ENCODE data around the gene AQP1.

Gene AQP1

GRCh38 chr7:30896036-30896435 lies 15.6 kb upstream of the AQP1 start:
- H3K4me3 Mint-ChIP-seq: no peak overlapping the region
- no peaks in the 10 kb centered on the region for H3K36me3 Mint-ChIP-seq (ENCODE audit: low read depth)
- H3K9me3 Mint-ChIP-seq: no peaks in the 10 kb centered on the region
- H3K27me3 Mint-ChIP-seq (ENCODE audit: low read depth): no peaks in the 10 kb centered on the region
- H3K4me1 Mint-ChIP-seq (ENCODE audit: low read depth): no peaks in the 10 kb centered on the region
- no peak overlapping the region for H3K27ac Mint-ChIP-seq

GRCh38 chr7:30896783-30897637 lies 14.6 kb upstream of the AQP1 start:
- no peaks in the 10 kb centered on the region for H3K9me3 Mint-ChIP-seq
- no peak overlapping the region for H3K27ac Mint-ChIP-seq
- H3K4me3 Mint-ChIP-seq: no peak overlapping the region
- H3K27me3 Mint-ChIP-seq (ENCODE audit: low read depth): no peaks in the 10 kb centered on the region
- H3K36me3 Mint-ChIP-seq (ENCODE audit: low read depth): no peaks in the 10 kb centered on the region
- H3K4me1 Mint-ChIP-seq (ENCODE audit: low read depth): peaks cover 2% of the 10 kb centered on the region

DNA sequence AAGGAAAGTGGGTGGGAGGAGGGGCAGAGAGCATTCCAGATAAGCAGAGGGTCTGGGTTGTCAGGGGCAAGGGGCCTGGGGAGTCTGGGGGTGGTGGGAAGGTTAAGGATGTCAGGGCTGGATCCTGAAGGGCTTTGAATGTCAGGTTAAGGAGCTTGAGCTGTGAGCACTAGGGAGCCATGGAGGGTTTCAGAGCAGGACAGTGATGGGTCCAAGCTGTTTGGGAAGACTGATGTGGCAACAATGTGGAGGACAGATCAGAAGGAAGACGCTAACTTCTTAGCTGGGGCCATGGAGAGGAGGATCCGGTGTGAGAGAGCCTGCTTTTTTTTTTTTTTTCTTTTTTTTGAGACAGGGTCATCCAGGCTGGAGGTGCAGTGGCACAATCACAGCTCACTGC lies 13.9 kb upstream of the AQP1 start:
- Mint-ChIP-seq H3K4me1 (ENCODE audit: low read depth) (peaks cover 2% of the 10 kb centered on the region), H3K27me3 (ENCODE audit: low read depth) (no peaks in the 10 kb centered on the region), H3K36me3 (ENCODE audit: low read depth) (no peaks in the 10 kb centered on the region), H3K4me3 (no peak overlapping the region), H3K9me3 (no peaks in the 10 kb centered on the region), H3K27ac (no peak overlapping the region)

DNA sequence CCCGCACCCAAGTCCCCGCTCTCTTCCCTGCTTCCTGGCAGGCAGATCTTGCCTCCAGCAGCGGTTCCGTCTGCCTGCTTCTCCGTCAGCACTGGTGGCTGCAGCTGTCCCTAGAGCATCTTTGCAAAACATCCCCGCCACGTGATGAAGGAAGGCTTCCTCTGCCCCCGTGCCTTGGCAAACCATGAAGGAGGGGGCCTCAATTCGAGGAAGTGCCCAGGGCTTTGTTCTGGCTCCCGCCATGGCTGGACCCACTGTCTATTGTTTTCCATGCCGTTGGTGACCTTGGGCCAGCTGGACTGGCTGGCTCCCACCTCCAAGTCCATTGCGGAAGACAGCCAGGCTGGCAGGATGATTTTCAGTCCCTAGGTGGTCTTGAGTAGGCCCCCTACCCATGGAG lies 13.2 kb upstream of the AQP1 start:
- no peaks in the 10 kb centered on the region for H3K27me3 Mint-ChIP-seq (ENCODE audit: low read depth)
- no peak overlapping the region for H3K27ac Mint-ChIP-seq
- no peaks in the 10 kb centered on the region for H3K36me3 Mint-ChIP-seq (ENCODE audit: low read depth)
- H3K4me1 Mint-ChIP-seq (ENCODE audit: low read depth): peaks cover 2% of the 10 kb centered on the region
- no peaks in the 10 kb centered on the region for H3K9me3 Mint-ChIP-seq
- H3K4me3 Mint-ChIP-seq: no peak overlapping the region

GRCh38 chr7:30899066-30899465 lies 12.6 kb upstream of the AQP1 start:
- Mint-ChIP-seq H3K27ac (no peak overlapping the region), H3K9me3 (no peaks in the 10 kb centered on the region), H3K27me3 (ENCODE audit: low read depth) (no peaks in the 10 kb centered on the region), H3K4me1 (ENCODE audit: low read depth) (peaks cover 2% of the 10 kb centered on the region), H3K36me3 (ENCODE audit: low read depth) (no peaks in the 10 kb centered on the region), H3K4me3 (no peak overlapping the region)

DNA sequence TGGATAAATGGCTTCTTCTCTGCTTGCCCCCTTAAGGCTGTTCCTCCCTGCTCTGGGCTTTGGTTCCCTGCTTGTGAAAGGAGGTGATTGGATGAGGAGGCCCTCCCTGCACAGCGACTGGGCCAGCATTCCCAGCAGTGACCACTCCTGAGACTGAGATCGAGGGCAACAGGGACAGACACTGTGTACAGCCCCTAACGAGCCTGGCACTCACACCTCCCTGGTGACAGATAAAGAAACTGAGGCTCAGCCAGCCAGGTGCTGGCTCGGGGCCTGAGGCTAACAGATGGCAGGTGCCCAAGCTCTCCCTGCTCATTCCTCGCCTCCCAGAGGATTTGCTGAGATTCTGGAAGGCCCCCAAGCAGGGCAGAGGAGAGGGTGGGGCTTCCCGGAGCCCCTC lies 12.0 kb upstream of the AQP1 start:
- H3K27me3 Mint-ChIP-seq (ENCODE audit: low read depth): no peaks in the 10 kb centered on the region
- no peaks in the 10 kb centered on the region for H3K36me3 Mint-ChIP-seq (ENCODE audit: low read depth)
- no peak overlapping the region for H3K27ac Mint-ChIP-seq
- H3K4me1 Mint-ChIP-seq (ENCODE audit: low read depth): peaks cover 2% of the 10 kb centered on the region
- H3K4me3 Mint-ChIP-seq: no peak overlapping the region
- no peaks in the 10 kb centered on the region for H3K9me3 Mint-ChIP-seq

- Mint-ChIP-seq H3K27me3 (ENCODE audit: low read depth) (no peaks in the 10 kb centered on the region), H3K9me3 (no peaks in the 10 kb centered on the region), H3K36me3 (ENCODE audit: low read depth) (no peaks in the 10 kb centered on the region), H3K27ac (no peak overlapping the region), H3K4me1 (ENCODE audit: low read depth) (peaks cover 2% of the 10 kb centered on the region), H3K4me3 (no peak overlapping the region)
Observed at GRCh38 chr7:30900053-30900452, 11.6 kb upstream of the AQP1 start.

DNA sequence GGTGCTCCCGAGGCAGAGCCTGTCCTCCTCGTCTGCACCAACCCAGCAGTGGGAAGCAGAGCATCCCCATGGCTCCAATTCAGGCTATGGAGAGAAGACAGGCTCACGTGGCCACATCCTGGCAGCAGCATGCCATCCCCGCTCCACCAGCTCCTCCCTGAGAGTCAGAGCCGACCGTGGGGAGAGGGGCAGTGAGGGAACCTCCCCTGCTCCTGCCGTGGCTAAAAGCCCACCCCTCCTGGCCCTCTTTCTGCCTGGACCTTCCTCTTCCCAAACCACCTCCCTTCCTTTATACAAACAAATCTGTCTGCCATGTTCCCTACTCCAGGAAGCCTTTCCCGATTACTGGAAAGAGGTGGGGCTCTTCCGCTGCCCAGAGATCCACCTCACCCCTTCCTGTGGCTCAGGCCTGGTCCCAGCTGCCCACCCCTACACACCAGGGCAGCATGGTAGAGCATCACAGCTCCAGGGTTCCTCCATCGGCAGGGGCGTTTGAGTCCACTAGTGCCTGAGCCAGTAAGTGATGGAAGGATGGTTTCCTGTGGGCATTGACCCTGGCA lies 10.8 kb upstream of the AQP1 start:
- Mint-ChIP-seq H3K36me3 (ENCODE audit: low read depth) (no peaks in the 10 kb centered on the region), H3K27me3 (ENCODE audit: low read depth) (no peaks in the 10 kb centered on the region), H3K27ac (no peak overlapping the region), H3K4me3 (no peak overlapping the region), H3K4me1 (ENCODE audit: low read depth) (peaks cover 2% of the 10 kb centered on the region), H3K9me3 (no peaks in the 10 kb centered on the region)

DNA sequence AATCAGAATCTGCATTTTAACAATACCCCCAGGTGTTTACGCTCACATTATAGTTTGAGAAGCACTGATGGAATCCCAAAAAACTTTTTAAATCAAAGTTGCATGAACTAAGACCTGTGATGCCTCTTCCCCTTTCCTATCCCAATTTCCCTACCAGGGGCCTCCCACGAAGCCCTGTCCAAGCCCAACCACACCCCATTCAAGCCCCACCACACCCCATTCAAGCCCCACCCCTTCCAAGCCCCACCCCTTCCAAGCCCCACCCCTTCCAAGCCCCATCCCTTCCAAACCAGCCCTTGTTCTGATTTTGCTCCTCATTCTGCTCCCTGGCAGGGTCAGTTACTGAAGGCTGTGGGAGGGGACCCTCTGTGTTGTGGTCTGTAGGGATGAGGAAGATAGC lies 9.8 kb upstream of the AQP1 start:
- Mint-ChIP-seq H3K4me3 (no peak overlapping the region), H3K27me3 (ENCODE audit: low read depth) (no peaks in the 10 kb centered on the region), H3K9me3 (no peaks in the 10 kb centered on the region), H3K27ac (no peak overlapping the region), H3K4me1 (ENCODE audit: low read depth) (peaks cover 2% of the 10 kb centered on the region), H3K36me3 (ENCODE audit: low read depth) (no peaks in the 10 kb centered on the region)

- Mint-ChIP-seq H3K4me3 (no peak overlapping the region), H3K9me3 (no peaks in the 10 kb centered on the region), H3K4me1 (ENCODE audit: low read depth) (peaks cover 2% of the 10 kb centered on the region), H3K36me3 (ENCODE audit: low read depth) (no peaks in the 10 kb centered on the region), H3K27ac (no peak overlapping the region), H3K27me3 (ENCODE audit: low read depth) (no peaks in the 10 kb centered on the region)
Observed at GRCh38 chr7:30902466-30902865, 9.2 kb upstream of the AQP1 start.

DNA sequence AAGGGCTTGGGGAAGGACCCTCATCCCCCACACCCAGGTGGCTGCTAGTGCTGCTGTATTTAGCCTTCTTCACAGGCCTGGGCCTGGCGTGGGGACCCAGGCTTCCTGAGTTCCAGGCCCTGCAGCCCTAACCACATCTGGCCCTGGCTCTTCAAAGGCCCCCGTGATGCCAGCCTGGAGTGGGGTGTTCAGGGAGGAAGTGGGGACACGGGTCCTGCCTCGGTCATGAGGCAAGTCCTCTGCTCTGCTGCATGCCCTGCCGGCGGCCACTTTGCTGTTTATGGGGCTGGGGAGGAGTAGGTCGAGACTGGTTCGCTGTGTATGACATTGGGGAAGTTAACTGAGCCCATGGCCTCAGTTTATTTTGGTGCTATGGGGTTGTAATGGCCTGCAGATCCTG lies 8.5 kb upstream of the AQP1 start:
- Mint-ChIP-seq H3K4me1 (ENCODE audit: low read depth) (peaks cover 2% of the 10 kb centered on the region), H3K27me3 (ENCODE audit: low read depth) (no peaks in the 10 kb centered on the region), H3K27ac (no peak overlapping the region), H3K9me3 (no peaks in the 10 kb centered on the region), H3K4me3 (no peak overlapping the region), H3K36me3 (ENCODE audit: low read depth) (no peaks in the 10 kb centered on the region)

GRCh38 chr7:30904561-30904960 lies 7.1 kb upstream of the AQP1 start:
- Mint-ChIP-seq H3K27me3 (ENCODE audit: low read depth) (no peaks in the 10 kb centered on the region), H3K36me3 (ENCODE audit: low read depth) (no peaks in the 10 kb centered on the region), H3K4me1 (ENCODE audit: low read depth) (peaks cover 2% of the 10 kb centered on the region), H3K27ac (no peak overlapping the region), H3K4me3 (no peak overlapping the region), H3K9me3 (no peaks in the 10 kb centered on the region)

- H3K4me1 Mint-ChIP-seq (ENCODE audit: low read depth): peaks cover 2% of the 10 kb centered on the region
- no peaks in the 10 kb centered on the region for H3K27me3 Mint-ChIP-seq (ENCODE audit: low read depth)
- H3K4me3 Mint-ChIP-seq: no peak overlapping the region
- no peak overlapping the region for H3K27ac Mint-ChIP-seq
- no peaks in the 10 kb centered on the region for H3K36me3 Mint-ChIP-seq (ENCODE audit: low read depth)
- H3K9me3 Mint-ChIP-seq: no peaks in the 10 kb centered on the region
Observed at GRCh38 chr7:30905078-30906012, 6.3 kb upstream of the AQP1 start.

GRCh38 chr7:30906014-30906413 lies 5.6 kb upstream of the AQP1 start:
- Mint-ChIP-seq H3K4me3 (no peak overlapping the region), H3K9me3 (no peaks in the 10 kb centered on the region), H3K27me3 (ENCODE audit: low read depth) (no peaks in the 10 kb centered on the region), H3K27ac (no peak overlapping the region), H3K36me3 (ENCODE audit: low read depth) (no peaks in the 10 kb centered on the region), H3K4me1 (ENCODE audit: low read depth) (peaks cover 2% of the 10 kb centered on the region)
